Renal cortical epithelial cell (primary cell): ENCODE results near the gene NBEAL2. TPM values are rescaled to one million over a fixed set of nuclear protein-coding genes. Genes with fewer than 3 reads are reported as not detected.
"Not testable (repeated sequence)": the region's sequence is repeated elsewhere in the genome, so short reads cannot be mapped to it uniquely, and the experiment has no call there.

Experiments
- DNase-seq: peaks from one replicate; pipeline ENCODE4 v3.0.0-alpha.2; 2011; ENCODE audit warnings: low read depth
- total RNA-seq: library from RNA; depleted of rRNA; stranded (reverse); fragments of >200 nt; gene quantifications from 2 replicates; pipeline ENCODE4 v1.2.3, GENCODE V29; 2014

Gene NBEAL2
- total RNA-seq, 1 donor from 2014 or later = 25.6 TPM

DNA sequence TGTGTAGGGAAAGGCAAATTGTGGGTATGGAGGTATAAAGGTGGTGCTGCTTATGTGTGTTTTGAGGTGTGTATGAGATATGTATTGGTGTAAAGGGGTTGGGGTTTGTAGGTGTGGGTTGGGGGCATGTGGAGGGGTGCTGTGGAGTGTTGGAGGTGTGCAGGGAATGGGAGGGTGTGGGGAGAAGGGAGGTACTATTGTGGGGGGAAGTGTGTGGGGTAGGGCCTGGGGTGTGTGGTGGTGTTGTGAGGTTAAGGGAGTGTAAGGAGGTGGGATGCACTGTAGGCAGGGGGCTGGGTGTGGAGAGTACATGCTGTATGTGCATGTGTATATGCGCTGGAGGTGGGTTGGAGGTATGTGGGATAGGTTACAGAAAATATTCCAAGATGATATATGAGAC, 18.6 kb upstream of the NBEAL2 start:
- no peak for DNase-seq

DNA sequence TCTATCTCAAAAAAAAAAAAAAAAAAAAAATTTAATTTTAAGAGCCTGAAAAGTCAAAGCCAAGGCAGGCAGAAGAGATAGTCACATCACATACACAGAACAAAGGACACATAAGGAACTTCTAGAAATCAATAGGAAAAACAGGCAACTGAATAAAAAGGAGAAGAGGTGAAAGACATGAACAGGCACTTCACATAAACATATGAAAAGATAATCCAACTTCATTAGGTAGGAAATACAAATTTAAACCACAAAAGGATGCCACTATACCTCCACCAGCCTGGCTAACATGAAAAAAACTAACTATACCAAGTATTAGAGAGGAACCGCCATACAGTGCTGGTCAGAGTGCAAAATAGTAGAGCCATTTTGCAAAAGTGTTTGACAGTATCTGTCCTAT, 17.0 kb upstream of the NBEAL2 start:
- no peak for DNase-seq

- no peak for DNase-seq
Observed at GRCh38 chr3:46962990-46963389, 16.5 kb upstream of the NBEAL2 start.

DNA sequence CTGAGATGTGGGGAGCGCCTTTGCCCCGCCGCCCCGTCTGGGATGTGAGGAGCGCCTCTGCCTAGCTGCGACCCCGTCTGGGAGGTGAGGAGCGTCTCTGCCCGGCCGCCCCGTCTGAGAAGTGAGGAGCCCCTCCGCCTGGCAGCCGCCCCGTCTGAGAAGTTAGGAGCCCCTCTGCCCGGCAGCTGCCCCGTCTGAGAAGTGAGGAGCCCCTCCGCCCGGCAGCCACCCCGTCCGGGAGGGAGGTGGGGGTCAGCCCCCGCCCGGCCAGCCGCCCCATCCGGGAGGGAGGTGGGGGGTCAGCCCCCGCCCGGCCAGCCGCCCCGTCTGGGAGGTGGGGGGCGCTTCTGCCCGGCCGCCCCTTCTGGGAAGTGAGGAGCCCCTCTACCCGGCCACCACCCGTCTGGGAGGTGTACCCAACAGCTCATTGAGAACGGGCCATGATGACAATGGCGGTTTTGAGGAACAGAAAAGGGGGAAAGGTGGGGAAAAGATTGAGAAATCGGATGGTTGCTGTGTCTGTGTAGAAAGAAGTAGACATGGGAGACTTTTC, 15.4 kb upstream of the NBEAL2 start:
- not testable (repeated sequence) for DNase-seq

GRCh38 chr3:46965151-46965550, 14.3 kb upstream of the NBEAL2 start:
- DNase-seq = no peak

DNA sequence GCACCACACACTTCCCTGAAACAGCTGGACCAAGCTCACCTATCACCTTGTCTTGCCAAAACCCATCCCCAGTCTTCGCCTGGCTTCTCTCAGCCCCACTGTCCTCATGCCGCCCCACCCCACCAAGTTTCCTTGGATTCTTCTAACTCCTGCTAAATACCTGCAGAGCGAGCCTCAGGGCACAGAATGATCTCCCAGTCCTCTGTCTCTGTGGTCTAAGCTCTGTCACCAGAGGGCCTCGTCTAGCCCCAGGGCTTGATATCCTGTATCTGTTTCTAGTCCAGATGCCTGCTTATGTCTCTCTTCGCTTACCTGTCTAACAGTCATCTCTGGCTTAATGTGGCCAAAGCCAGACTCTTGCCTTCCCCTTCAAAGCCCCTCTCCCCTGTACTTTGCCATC, 12.7 kb upstream of the NBEAL2 start:
- DNase-seq = no peak

DNA sequence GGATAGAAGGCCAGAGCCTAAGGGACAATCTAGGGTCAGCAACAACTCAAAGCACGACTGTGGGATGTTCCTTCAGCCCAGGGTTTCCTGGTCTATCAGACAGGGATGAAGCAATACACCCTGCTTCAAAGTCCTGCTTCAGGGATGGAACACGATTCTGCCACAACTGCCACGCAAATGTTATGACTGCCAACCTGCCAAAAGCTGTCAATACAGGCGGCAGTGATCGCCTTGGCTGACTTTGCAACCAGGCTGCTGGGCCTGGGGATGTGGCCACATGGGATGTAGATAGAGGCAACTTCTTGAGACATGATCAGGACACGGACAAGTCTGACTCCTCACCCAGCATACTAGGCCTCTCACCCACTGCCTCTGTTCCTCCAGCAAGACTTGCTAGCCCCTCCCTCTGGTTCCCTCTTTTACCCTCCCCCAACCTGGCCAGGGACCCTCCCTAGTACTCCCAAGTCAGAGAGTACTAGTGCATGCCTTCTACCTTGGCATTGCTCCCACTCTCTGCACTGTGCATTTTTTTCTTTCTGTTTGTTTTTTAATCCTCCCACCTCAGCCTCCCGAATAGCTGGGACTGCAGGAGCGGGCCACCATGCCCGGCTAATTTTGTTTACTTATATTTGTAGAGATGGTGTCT, 10.6 kb upstream of the NBEAL2 start:
- DNase-seq = no peak

- DNase-seq = peak; percentile 92
Observed at GRCh38 chr3:46970391-46971091, 8.9 kb upstream of the NBEAL2 start.

DNA sequence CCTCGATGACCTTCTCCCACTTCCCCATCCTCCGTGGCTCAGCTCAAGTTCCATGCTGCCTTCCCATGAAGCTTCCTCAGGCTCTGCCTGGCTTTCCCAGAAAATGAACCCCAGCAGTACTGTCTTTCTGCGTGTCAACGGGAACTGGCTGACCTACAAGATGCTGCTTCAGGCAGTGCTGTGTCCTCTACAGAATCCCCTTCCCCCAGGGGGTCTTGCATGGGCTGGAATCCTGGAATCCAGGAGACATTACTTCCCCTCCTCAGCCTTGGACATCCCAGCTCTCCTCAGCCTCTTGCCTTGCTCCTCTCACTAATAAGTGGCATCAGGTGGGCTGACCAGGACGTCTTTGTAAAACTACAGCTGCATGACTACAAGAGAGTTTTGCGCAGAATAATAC, 8.3 kb upstream of the NBEAL2 start:
- DNase-seq = no peak

DNA sequence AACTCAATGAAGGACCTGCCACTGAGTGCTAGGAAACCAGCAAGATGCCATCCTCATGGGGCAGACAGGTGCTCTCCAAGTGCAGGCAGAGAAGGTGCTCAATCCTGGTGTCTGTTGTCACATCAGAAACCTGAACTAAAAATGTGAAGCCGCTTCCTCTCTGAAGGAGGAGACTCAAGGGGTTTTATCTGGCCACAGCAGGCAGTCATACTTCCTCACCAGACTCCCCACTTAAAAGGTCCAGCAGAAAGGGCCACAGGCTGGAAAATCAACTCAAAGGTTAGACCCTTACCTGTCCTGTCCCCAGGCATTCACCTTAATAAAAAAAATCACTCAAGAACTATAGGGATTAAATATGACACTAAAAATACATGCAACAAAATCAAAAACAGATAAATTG, 7.7 kb upstream of the NBEAL2 start:
- no peak for DNase-seq

DNA sequence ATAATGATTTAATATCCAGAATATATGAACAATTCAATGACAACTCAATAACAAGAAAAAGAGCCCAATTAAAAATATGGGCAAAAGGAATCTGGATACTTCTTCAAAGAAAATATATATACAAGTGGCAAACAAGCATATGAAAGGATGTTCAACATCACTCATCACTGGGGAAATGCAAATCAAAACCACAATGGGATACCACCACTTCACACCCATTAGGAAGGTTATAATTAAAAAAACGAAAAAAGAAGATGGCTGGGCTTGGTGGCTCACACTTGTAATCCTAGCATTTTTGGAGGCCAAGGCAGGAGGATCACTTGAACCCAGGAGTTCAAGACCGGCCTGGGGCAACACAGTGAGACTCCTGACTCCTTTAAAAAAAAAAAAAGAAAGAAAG, 7.1 kb upstream of the NBEAL2 start:
- no peak for DNase-seq

GRCh38 chr3:46974421-46975171, 4.9 kb upstream of the NBEAL2 start:
- DNase-seq = no peak

DNA sequence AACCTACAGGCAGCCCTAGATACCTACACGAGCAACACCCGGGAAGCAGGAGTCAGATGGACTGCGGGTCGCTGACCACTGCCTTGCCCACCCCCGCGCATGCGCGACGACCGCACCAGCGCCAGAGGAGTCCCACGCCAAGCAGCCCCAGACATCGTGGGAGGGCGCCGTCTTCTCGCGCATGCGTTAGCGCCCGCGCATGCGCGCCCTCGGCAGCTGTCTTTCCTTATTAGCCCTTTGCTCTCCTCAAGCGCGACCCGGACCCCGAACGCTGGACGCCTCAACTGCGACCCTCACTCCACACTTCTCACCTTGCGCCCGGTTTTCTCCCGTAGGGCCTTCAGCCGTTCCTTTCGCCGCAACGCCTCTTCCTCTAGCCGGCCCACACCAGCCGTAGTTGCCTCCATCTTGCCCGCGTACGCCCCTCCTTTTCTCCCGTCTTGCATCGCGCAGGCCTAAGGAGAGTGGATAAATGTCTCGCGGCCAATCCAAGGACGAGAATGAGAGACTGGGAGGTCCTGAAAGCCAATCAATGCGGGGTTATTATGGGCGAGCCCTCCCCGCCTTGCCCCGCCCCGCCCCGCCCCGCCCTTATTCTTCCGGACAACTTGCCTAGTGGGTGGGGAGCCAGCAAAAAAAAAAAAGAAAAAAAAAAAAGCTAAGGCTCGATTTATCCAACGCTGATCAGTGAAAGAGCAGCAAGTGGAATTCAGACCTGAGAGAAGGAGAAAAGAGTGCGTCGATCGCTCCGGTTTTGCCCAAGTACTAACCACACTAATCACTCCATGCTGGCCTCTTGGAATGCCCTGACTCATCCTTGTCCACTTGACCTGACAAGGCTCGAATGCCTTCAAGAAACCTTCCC, 2.9 kb upstream of the NBEAL2 start, which contains the start of gene CCDC12:
Gene CCDC12 (minus strand): TSS at position 420 of the 865 bp plus-strand sequence. CDS start 13 bp downstream, at position 407.
- peak; percentile 99 for DNase-seq

GRCh38 chr3:46977811-46978195, 1.7 kb upstream of the NBEAL2 start:
- no peak for DNase-seq

GRCh38 chr3:46978381-46978780, 1.1 kb upstream of the NBEAL2 start:
- DNase-seq = no peak

DNA sequence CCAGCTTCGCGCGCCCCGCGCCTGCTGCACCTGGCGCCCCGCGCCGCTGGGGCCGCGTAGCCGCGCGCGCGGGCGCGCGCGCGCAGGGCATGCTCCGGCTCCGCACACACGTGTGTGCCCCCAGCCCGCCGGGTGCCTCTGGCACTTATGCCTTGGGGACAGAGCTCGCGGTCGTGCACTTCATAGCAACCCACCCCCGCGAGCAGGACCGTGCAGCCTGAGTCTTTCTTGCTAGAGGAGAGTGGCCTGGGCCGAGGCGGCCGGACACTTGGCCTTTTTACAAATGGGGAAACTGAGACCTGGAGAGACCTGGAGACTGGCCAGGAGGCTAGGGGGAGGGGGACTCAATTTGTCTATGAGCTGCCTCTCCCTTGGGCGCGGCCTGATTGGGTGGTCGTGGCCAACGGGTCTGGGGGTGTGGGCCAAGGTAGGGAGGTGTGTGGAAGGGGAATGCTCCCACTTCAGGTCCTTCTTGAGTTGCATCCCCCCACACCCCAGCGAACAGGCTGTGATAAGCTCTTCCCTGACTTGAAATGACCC, 562 bp downstream of the NBEAL2 start:
- no peak for DNase-seq

- DNase-seq = no peak
Observed at GRCh38 chr3:46981932-46982471, 2.5 kb downstream of the NBEAL2 start.

DNA sequence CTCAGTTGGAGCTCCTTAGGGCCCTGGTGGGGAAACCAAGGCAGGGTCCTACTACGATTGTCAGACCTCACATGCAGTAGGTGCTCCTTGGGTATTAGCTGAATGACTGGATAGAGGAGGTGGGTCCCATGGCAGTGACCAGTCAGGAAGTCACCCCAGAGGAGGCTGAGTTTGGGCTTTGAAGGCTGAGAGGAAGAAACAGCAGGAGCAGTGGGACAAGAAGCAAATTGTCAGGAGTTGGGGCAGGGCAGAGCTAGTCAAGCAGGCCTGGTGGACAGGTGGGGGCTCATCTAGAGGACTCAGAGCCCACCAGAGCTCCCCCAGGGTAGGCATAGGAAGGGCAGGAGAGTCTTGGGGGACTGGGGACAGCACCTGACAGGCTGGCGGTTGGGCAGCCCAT, 3.1 kb downstream of the NBEAL2 start:
- DNase-seq = no peak

GRCh38 chr3:46984591-46985459, 5.4 kb downstream of the NBEAL2 start:
- DNase-seq = no peak

GRCh38 chr3:46985588-46985987, 6.1 kb downstream of the NBEAL2 start:
- DNase-seq = no peak
